HepG2 (cell line): ENCODE measurements around the gene RIPK1. TPM values are rescaled to one million over a fixed set of nuclear protein-coding genes. Genes with fewer than 3 reads are reported as not detected.
A peak's percentile ranks its signal among the peaks of the same experiment; 100 is the strongest.

ENCODE experiments used
- HNF1B ChIP-seq: sonication (generic); formaldehyde crosslinking; IDR thresholded peaks from 2 replicates; pipeline ENCODE4 v1.5.1; 2020; ENCODE audit warnings: mild to moderate bottlenecking, moderate library complexity, missing genetic modification reagents
- HOXA7 ChIP-seq: sonication (generic); formaldehyde crosslinking; IDR thresholded peaks from 2 replicates; pipeline ENCODE4 v1.8.1; 2022; ENCODE audit warnings: mild to moderate bottlenecking, missing genetic modification reagents, moderate library complexity
- MAFG ChIP-seq: sonication (generic); formaldehyde crosslinking; IDR thresholded peaks from 2 replicates; pipeline ENCODE4 v1.5.1; 2020; ENCODE audit warnings: mild to moderate bottlenecking, missing genetic modification reagents
- NFKB2 ChIP-seq: sonication (generic); formaldehyde crosslinking; IDR thresholded peaks from 2 replicates; pipeline ENCODE4 v1.4.0; 2020; ENCODE audit warnings: missing genetic modification reagents, borderline replicate concordance
- PAX8 ChIP-seq: sonication (generic); formaldehyde crosslinking; IDR thresholded peaks from 2 replicates; pipeline ENCODE4 v1.8.0; 2022; ENCODE audit warnings: mild to moderate bottlenecking, missing genetic modification reagents, borderline replicate concordance
- RBM39 ChIP-seq: fragments of 200-400 bp; formaldehyde crosslinking; IDR thresholded peaks from one replicate; pipeline ENCODE4 v1.6.1; 2018; ENCODE audit warnings: antibody characterized with exemption, mild to moderate bottlenecking, low read depth, low read length; ENCODE audit not compliant: poor library complexity, severe bottlenecking
- SSRP1 ChIP-seq: IDR thresholded peaks from 2 replicates; pipeline ENCODE4 v1.6.1; 2016; ENCODE audit warnings: control low read depth
- TGIF2 ChIP-seq: IDR thresholded peaks from 2 replicates; pipeline ENCODE4 v1.6.1; 2016; ENCODE audit warnings: control low read depth, missing compliant biosample characterization
- ZBTB4 ChIP-seq: sonication (generic); formaldehyde crosslinking; IDR thresholded peaks from 2 replicates; pipeline ENCODE4 v1.4.0; 2020; ENCODE audit warnings: missing genetic modification reagents, mild to moderate bottlenecking, borderline replicate concordance
- ZNF101 ChIP-seq: sonication (generic); formaldehyde crosslinking; IDR thresholded peaks from 2 replicates; pipeline ENCODE4 v1.4.0; 2020; ENCODE audit warnings: mild to moderate bottlenecking, low read depth, missing genetic modification reagents, borderline replicate concordance
- ZNF350 ChIP-seq: sonication (generic); formaldehyde crosslinking; IDR thresholded peaks from 2 replicates; pipeline ENCODE4 v1.4.0; 2020; ENCODE audit warnings: mild to moderate bottlenecking, low read depth, missing genetic modification reagents, borderline replicate concordance
- ZNF501 ChIP-seq: sonication (generic); formaldehyde crosslinking; IDR thresholded peaks from 2 replicates; pipeline ENCODE4 v1.5.1; 2020; ENCODE audit warnings: mild to moderate bottlenecking, moderate library complexity, missing genetic modification reagents
- ZNF558 ChIP-seq: sonication (generic); formaldehyde crosslinking; IDR thresholded peaks from 2 replicates; pipeline ENCODE4 v1.9.0; 2022; ENCODE audit warnings: mild to moderate bottlenecking, missing genetic modification reagents, borderline replicate concordance
- ZNF607 ChIP-seq: sonication (generic); formaldehyde crosslinking; IDR thresholded peaks from 2 replicates; pipeline ENCODE4 v1.5.1; 2020; ENCODE audit warnings: missing genetic modification reagents, mild to moderate bottlenecking, borderline replicate concordance
- ZNF747 ChIP-seq: sonication (generic); formaldehyde crosslinking; IDR thresholded peaks from 2 replicates; pipeline ENCODE4 v1.8.1; 2023; ENCODE audit warnings: missing genetic modification reagents, mild to moderate bottlenecking, borderline replicate concordance
- ZSCAN30 ChIP-seq: sonication (generic); formaldehyde crosslinking; IDR thresholded peaks from 2 replicates; pipeline ENCODE4 v1.5.0; 2020; ENCODE audit warnings: mild to moderate bottlenecking, missing genetic modification reagents
- polyA plus RNA-seq, 8 experiments: library from polyadenylated mRNA; depleted of rRNA in 3 of 8; stranded (reverse) in 7 of 8; unstranded in 1 of 8; fragments of >200 nt; fragmentation: Illumina TruSeq in 4 of 8; extraction: Trizol in 4 of 8; gene quantifications; 2 replicates each; pipeline versions ENCODE4 v1.2.1 to v1.2.3, GENCODE V29; 2011 to 2016; ENCODE audit warnings: low read depth in 4 of 8, missing spikeins in 1 of 8, mixed read lengths in 1 of 8; ENCODE audit not compliant: insufficient read depth in 1 of 8
- total RNA-seq, 5 experiments: library from RNA; depleted of rRNA; stranded (reverse); fragments of >200 nt; fragmentation: Illumina TruSeq; extraction: Trizol; gene quantifications; 2 replicates each; pipeline ENCODE4 v1.2.3, GENCODE V29; 2016; ENCODE audit warnings: low read depth in 1 of 5
- TF ChIP-seq, protein P1 (sequence below): sonication (generic); formaldehyde crosslinking; IDR thresholded peaks from 2 replicates; pipeline ENCODE4 v1.4.0; 2020; ENCODE audit warnings: mild to moderate bottlenecking, missing genetic modification reagents
- TF ChIP-seq, protein P2 (sequence below): IDR thresholded peaks from 2 replicates; pipeline ENCODE4 v1.4.0; 2020; ENCODE audit warnings: mild to moderate bottlenecking, missing genetic modification reagents

Gene RIPK1
- total and polyA plus RNA-seq, 2 of the 13 experiments (the other 11 are each of a cell fraction or from before 2014, with no cell fraction given): 9.0 to 10.3 TPM

GRCh38 chr6:3137057-3137777 is 68.9 kb downstream of the RIPK1 start (continued):
- TF ChIP-seq ZNF607 (CRISPR knock-in tag) (0 out of 2 replicates have a peak, but pooled peaks have one; percentile 41), ZNF350 (0 out of 2 replicates have a peak, but pooled peaks have one; percentile 37), ZBTB4 (peak; percentile 36; the same call in 1 of the 2 replicates), ZNF558 (no peak), MAFG (CRISPR knock-in tag) (no peak), RBM39 (no peak), ZNF101 (CRISPR knock-in tag) (no peak), HNF1B (CRISPR knock-in tag) (peak; percentile 64; the same call in 1 of the 2 replicates), ZSCAN30 (no peak), HOXA7 (CRISPR knock-in tag) (no peak), ZNF747 (no peak), SSRP1 (CRISPR knock-in tag) (0 out of 2 replicates have a peak, but pooled peaks have one; percentile 20), TGIF2 (CRISPR knock-in tag) (no peak), PAX8 (CRISPR knock-in tag) (no peak), NFKB2 (no peak), ZNF501 (peak; percentile 32)
- TF ChIP-seq, protein P1, sequence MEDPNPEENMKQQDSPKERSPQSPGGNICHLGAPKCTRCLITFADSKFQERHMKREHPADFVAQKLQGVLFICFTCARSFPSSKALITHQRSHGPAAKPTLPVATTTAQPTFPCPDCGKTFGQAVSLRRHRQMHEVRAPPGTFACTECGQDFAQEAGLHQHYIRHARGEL (CRISPR knock-in tag): no peak
- TF ChIP-seq, protein P2, sequence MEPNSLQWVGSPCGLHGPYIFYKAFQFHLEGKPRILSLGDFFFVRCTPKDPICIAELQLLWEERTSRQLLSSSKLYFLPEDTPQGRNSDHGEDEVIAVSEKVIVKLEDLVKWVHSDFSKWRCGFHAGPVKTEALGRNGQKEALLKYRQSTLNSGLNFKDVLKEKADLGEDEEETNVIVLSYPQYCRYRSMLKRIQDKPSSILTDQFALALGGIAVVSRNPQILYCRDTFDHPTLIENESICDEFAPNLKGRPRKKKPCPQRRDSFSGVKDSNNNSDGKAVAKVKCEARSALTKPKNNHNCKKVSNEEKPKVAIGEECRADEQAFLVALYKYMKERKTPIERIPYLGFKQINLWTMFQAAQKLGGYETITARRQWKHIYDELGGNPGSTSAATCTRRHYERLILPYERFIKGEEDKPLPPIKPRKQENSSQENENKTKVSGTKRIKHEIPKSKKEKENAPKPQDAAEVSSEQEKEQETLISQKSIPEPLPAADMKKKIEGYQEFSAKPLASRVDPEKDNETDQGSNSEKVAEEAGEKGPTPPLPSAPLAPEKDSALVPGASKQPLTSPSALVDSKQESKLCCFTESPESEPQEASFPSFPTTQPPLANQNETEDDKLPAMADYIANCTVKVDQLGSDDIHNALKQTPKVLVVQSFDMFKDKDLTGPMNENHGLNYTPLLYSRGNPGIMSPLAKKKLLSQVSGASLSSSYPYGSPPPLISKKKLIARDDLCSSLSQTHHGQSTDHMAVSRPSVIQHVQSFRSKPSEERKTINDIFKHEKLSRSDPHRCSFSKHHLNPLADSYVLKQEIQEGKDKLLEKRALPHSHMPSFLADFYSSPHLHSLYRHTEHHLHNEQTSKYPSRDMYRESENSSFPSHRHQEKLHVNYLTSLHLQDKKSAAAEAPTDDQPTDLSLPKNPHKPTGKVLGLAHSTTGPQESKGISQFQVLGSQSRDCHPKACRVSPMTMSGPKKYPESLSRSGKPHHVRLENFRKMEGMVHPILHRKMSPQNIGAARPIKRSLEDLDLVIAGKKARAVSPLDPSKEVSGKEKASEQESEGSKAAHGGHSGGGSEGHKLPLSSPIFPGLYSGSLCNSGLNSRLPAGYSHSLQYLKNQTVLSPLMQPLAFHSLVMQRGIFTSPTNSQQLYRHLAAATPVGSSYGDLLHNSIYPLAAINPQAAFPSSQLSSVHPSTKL (CRISPR knock-in tag): 0 out of 2 replicates have a peak, but pooled peaks have one; percentile 10
